ENCODE measurements around the gene PKD2.

GRCh38 chr4:87974856-87975462 lies 32.5 kb upstream of the PKD2 start:
- no peak for TF ChIP-seq POLR2A (IDR thresholded peaks at IDR 0.05; ENCODE audit: low read length)
- no peak for TF ChIP-seq GATA1 (IDR thresholded peaks at IDR 0.05; ENCODE audit: low read depth, low read length)

All from erythroblast (primary cell).